Parathyroid adenoma (tissue), 2 donors: ENCODE data around the gene REEP6.

Experiments
- H2AFZ ChIP-seq: fragments of 300-600 bp; sonication (generic); one replicate; pipeline ENCODE4 v1.7.0; 2017; ENCODE audit warnings: antibody characterized with exemption, mild to moderate bottlenecking
- H3K27ac ChIP-seq: fragments of 300-600 bp; sonication (generic); one replicate; pipeline ENCODE4 v1.7.0; 2017
- H3K27me3 ChIP-seq: fragments of 300-600 bp; sonication (generic); one replicate; pipeline ENCODE4 v1.7.0; 2017; ENCODE audit warnings: low read length; ENCODE audit not compliant: control insufficient read depth, insufficient read depth
- H3K36me3 ChIP-seq: fragments of 300-600 bp; sonication (generic); one replicate; pipeline ENCODE4 v1.7.0; 2017; ENCODE audit warnings: low read length; ENCODE audit not compliant: control insufficient read depth, insufficient read depth
- H3K4me1 ChIP-seq: fragments of 300-600 bp; sonication (generic); one replicate; pipeline ENCODE4 v1.7.0; 2017; ENCODE audit warnings: control low read depth
- H3K4me2 ChIP-seq: fragments of 300-600 bp; sonication (generic); one replicate; pipeline ENCODE4 v1.7.0; 2017; ENCODE audit warnings: low read length
- H3K4me3 ChIP-seq: fragments of 300-600 bp; sonication (generic); one replicate; pipeline ENCODE4 v1.7.0; 2017; ENCODE audit warnings: low read depth, low read length
- H3K79me2 ChIP-seq: fragments of 300-600 bp; sonication (generic); one replicate; pipeline ENCODE4 v1.7.0; 2017; ENCODE audit warnings: control low read depth
- H3K9ac ChIP-seq: fragments of 300-600 bp; sonication (generic); one replicate; pipeline ENCODE4 v1.7.0; 2017; ENCODE audit warnings: mild to moderate bottlenecking
- H3K9me3 ChIP-seq: fragments of 300-600 bp; sonication (generic); one replicate; pipeline ENCODE4 v1.7.0; 2017; ENCODE audit warnings: low read length; ENCODE audit not compliant: control insufficient read depth
- TF ChIP-seq, protein P1 (sequence below): fragments of 300-600 bp; sonication (generic); IDR thresholded peaks from one replicate; pipeline ENCODE4 v1.7.0; 2017; ENCODE audit warnings: antibody characterized with exemption, mild to moderate bottlenecking
- donor health status: primary hyperparathyroidism.

The REEP6 gene

GRCh38 chr19:1522061-1522460 is 31.1 kb downstream of the REEP6 start:
- TF ChIP-seq, protein P1, sequence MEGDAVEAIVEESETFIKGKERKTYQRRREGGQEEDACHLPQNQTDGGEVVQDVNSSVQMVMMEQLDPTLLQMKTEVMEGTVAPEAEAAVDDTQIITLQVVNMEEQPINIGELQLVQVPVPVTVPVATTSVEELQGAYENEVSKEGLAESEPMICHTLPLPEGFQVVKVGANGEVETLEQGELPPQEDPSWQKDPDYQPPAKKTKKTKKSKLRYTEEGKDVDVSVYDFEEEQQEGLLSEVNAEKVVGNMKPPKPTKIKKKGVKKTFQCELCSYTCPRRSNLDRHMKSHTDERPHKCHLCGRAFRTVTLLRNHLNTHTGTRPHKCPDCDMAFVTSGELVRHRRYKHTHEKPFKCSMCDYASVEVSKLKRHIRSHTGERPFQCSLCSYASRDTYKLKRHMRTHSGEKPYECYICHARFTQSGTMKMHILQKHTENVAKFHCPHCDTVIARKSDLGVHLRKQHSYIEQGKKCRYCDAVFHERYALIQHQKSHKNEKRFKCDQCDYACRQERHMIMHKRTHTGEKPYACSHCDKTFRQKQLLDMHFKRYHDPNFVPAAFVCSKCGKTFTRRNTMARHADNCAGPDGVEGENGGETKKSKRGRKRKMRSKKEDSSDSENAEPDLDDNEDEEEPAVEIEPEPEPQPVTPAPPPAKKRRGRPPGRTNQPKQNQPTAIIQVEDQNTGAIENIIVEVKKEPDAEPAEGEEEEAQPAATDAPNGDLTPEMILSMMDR: no peak
- H3K27me3 ChIP-seq: no peaks in the 10 kb centered on the region
- no peak overlapping the region for H3K9ac ChIP-seq
- no peak overlapping the region for H3K4me3 ChIP-seq
- no peaks in the 10 kb centered on the region for H3K36me3 ChIP-seq
- no peak overlapping the region for H3K4me2 ChIP-seq
- H3K4me1 ChIP-seq: no peaks in the 10 kb centered on the region
- no peaks in the 10 kb centered on the region for H3K79me2 ChIP-seq
- no peak overlapping the region for H3K27ac ChIP-seq
- H2AFZ ChIP-seq: no peak overlapping the region
- no peaks in the 10 kb centered on the region for H3K9me3 ChIP-seq

DNA sequence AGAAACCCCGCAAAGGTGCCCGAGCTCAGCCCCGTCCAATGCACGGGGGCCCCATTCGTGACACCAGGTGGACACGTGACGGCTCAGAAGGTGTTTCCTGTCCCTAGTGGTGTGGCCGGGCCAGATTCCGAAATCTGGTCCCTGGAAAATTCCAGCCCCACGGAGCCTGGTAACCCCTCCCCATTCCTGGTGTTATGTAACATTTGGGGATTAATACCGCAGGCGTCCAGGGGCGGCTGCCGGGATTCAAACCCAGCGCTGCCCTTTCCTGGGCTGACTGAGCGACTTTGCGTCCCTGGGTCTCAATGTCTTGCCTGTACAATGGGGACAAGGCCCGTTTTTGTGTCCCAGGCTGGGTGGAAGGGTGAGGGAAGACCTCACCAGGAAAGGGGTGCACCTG is 31.9 kb downstream of the REEP6 start:
- Histone ChIP-seq H3K9me3 (no peaks in the 10 kb centered on the region), H3K27me3 (no peaks in the 10 kb centered on the region), H2AFZ (no peak overlapping the region), H3K4me1 (no peaks in the 10 kb centered on the region), H3K27ac (no peak overlapping the region), H3K79me2 (no peaks in the 10 kb centered on the region), H3K4me3 (no peak overlapping the region), H3K4me2 (no peak overlapping the region), H3K36me3 (no peaks in the 10 kb centered on the region), H3K9ac (no peak overlapping the region)
- TF ChIP-seq, protein P1: no peak

DNA sequence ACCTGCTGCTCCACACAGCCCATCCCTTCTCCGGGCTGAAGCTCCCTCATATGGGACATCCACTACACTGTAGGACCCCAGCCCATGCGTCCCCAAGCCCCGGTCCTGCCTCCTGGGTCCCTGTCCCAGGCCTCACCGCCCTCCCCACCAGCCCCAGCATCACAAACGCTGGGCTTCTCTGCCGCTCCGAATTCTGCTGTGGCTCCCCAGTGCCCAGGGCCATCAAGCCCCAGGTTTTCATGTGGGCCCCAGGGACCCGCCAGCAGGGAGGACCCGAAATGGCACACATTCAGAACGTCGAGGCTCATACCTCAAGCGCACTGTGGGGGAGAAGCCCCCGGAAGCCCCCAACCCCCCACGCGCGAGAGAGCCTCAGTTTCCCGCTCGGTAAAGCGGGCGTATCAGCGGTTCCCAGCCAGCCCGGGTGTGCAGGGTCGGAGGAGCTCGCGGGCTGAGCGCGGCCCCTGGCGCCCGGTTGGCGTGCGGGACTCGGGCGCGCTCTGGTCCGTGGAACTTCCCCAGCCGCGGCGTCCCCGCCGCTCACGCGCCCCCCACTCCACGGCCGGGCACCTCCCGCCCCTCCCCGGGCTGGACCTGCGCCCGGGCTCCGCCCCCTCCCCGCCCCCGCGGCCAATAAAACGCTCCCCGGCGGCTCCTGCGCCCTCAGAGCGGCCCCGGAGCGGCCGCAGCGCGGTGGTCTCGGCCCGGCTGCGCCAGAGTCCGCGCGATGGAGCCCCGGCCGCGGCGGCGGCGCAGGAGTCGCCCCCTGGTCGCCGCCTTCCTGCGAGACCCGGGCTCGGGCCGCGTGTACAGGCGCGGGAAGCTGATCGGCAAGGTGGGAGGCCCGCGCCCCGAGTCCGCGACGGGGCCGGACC is 32.7 kb downstream of the REEP6 start, which contains the start of gene PLK5:
Gene PLK5, plus strand, starts transcription at position 666 of the 875 bp plus-strand sequence. CDS start 2,920 bp downstream, outside the sequence.
- H3K4me2 ChIP-seq: peak within 1 kb of the TSS; percentile 35
- H3K4me3 ChIP-seq: no peak within 1 kb of the TSS
- no peaks in the 10 kb centered on the region for H3K9me3 ChIP-seq
- TF ChIP-seq, protein P1: no peak
- H3K79me2 ChIP-seq: no peaks in the 10 kb centered on the region
- H2AFZ ChIP-seq: no peak within 1 kb of the TSS
- no peaks in the 10 kb centered on the region for H3K4me1 ChIP-seq
- no peaks in the 10 kb centered on the region for H3K27me3 ChIP-seq
- H3K27ac ChIP-seq: no peak within 1 kb of the TSS
- H3K9ac ChIP-seq: no peak within 1 kb of the TSS
- no peaks in the 10 kb centered on the region for H3K36me3 ChIP-seq

GRCh38 chr19:1524287-1524971 is 33.4 kb downstream of the REEP6 start:
- H3K4me2 ChIP-seq: peak overlapping the region; percentile 35
- no peaks in the 10 kb centered on the region for H3K4me1 ChIP-seq
- H3K27ac ChIP-seq: no peak overlapping the region
- TF ChIP-seq, protein P1: no peak
- H3K9me3 ChIP-seq: no peaks in the 10 kb centered on the region
- no peaks in the 10 kb centered on the region for H3K36me3 ChIP-seq
- H3K4me3 ChIP-seq: no peak overlapping the region
- no peaks in the 10 kb centered on the region for H3K27me3 ChIP-seq
- H2AFZ ChIP-seq: no peak overlapping the region
- no peak overlapping the region for H3K9ac ChIP-seq
- no peaks in the 10 kb centered on the region for H3K79me2 ChIP-seq
